GM12865 (cell line): ENCODE data around the gene CBLN3.
"Not testable (repeated sequence)": the region's sequence is repeated elsewhere in the genome, so short reads cannot be mapped to it uniquely, and the experiment has no call there.

Experiments
- DNase-seq: peaks from one replicate; pipeline ENCODE4 v3.0.0; 2010; ENCODE audit warnings: low read depth
- H3K4me3 ChIP-seq: 2 replicates; pipeline ENCODE4 v1.5.1; 2011; ENCODE audit warnings: mild to moderate bottlenecking, low read depth, low read length, control low read depth
- TF ChIP-seq, protein P1 (sequence below): IDR thresholded peaks from 2 replicates; pipeline ENCODE4 v1.5.1; 2011; ENCODE audit warnings: low read length, control low read depth, low read depth, inconsistent platforms; ENCODE audit not compliant: insufficient read depth; ENCODE audit errors: missing control alignments

CBLN3 gene

DNA sequence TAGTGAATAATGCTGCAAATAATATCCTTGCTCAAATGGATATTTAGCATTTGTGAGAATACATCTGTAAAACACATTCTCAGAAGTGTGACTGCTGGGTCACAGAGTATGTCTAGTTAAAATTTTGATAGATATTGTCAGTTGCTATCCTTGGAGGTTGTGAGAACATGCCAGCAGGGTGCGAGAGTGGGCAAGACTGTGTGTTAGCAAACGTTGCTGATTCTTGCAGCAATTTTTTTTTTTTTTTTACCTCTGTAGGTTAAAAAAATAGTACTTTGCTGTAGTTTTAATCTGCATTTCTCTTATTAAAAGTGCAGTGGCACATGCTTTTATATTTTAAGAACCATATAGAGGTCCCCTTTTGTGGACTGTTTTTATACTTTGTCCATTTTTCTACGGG lies 35.2 kb downstream of the CBLN3 start:
- DNase-seq: no peak
- no peak overlapping the region for H3K4me3 ChIP-seq

DNA sequence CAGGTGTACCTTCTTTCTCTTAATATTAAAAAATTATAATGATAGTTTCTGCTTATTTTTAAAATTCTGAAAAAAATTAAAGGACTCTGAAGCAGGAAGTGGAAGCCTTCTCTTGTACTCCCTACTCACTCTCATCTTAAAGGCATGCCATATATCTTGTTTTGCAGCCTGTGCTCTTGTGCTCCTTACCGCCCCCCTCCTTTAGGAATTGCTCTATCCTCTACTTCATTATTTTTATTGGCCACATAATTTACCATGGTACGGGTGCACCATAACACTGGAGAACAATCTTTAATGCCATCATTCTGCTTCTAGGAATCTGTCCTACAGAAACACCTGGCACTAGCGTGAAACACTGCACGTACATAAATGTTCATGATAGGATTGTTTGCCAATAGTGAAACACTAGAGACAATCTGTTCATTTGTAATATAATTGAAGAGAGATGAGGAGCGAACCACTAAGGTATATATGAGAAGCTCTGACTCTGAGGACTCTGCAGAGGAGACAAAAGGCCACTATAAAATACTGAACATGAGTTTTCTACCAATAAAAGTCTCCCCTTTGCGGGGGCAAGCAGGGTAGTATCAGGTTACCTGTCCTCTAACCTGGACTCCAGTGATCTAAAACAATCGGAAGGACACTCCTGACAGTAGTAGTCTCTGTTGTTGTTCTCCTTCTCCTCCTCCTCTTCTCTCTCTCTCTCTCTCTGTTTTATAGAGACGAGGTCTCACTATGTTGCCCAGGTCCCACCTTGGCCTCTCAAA lies 37.0 kb downstream of the CBLN3 start:
- no peak overlapping the region for H3K4me3 ChIP-seq
- TF ChIP-seq, protein P1, sequence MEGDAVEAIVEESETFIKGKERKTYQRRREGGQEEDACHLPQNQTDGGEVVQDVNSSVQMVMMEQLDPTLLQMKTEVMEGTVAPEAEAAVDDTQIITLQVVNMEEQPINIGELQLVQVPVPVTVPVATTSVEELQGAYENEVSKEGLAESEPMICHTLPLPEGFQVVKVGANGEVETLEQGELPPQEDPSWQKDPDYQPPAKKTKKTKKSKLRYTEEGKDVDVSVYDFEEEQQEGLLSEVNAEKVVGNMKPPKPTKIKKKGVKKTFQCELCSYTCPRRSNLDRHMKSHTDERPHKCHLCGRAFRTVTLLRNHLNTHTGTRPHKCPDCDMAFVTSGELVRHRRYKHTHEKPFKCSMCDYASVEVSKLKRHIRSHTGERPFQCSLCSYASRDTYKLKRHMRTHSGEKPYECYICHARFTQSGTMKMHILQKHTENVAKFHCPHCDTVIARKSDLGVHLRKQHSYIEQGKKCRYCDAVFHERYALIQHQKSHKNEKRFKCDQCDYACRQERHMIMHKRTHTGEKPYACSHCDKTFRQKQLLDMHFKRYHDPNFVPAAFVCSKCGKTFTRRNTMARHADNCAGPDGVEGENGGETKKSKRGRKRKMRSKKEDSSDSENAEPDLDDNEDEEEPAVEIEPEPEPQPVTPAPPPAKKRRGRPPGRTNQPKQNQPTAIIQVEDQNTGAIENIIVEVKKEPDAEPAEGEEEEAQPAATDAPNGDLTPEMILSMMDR: no peak
- DNase-seq: no peak

More for the DNA sequence above, 35.2 kb downstream of the CBLN3 start:
- TF ChIP-seq, protein P1: no peak

DNA sequence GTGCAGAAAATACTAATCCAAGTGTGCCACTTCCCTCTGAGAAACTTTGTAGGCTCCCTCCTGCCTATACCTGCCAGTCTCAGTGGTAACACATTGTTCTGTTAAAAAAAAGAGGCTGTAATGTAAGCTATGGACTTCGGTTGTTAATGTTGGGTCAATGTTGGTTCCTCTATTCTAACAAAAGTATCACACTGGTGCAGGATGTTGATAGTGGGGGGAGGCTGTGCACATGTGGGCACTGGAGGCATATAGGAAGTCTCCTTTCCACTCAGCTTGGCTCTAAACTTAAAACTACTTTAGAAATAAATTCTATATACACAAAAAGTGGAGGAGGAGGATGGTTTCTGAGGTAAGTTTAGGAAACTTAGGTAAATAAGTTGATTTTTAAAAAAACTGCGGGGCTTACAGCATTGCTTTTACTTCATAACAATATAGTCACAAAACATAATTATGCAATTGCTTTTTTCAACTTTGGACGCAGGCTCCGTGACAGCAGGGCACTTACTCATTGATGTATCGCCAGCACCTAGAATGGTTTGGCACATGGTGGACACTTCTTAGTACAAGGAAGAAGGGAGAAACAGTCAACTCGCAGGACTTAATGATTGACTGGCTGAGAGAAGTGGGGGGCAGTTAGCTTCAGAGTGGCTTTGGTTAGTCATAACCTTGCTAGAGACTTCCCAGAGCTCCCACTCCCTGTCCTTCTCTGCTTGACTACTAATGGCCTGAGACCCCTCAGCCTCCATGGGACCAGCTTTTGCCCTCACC lies 38.6 kb downstream of the CBLN3 start:
- no peak overlapping the region for H3K4me3 ChIP-seq
- TF ChIP-seq, protein P1: no peak
- no peak for DNase-seq

DNA sequence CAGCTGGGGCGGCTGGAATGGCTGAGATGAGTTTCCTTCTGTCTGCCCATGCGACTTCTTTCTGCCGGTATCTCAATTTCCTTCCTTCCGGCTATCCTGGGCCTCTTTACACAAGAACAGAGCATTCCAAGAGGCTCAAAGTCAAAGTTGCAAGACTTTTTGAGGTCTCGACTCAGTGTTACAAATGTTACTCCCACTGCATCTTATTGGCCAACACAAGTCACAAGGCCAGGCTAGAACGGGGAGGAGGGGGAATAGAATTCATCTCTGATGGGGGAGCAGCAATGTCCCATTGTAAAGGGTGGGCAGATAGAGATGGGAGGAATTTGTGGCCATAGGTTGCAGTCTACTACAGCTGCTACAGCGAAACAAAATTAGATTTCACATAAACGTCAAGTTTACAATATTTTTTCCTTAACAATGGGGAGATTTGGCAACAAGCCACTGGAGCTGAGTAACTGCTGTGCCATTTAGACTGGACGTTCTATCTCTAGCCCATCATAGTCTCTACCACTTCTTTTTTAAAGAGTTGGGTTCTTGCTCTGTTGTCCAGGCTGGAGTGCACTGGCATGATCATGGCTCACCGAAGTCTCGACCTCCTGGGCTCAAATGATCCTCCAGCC lies 40.1 kb downstream of the CBLN3 start:
- no peak for DNase-seq
- H3K4me3 ChIP-seq: no peak overlapping the region
- TF ChIP-seq, protein P1: no peak

DNA sequence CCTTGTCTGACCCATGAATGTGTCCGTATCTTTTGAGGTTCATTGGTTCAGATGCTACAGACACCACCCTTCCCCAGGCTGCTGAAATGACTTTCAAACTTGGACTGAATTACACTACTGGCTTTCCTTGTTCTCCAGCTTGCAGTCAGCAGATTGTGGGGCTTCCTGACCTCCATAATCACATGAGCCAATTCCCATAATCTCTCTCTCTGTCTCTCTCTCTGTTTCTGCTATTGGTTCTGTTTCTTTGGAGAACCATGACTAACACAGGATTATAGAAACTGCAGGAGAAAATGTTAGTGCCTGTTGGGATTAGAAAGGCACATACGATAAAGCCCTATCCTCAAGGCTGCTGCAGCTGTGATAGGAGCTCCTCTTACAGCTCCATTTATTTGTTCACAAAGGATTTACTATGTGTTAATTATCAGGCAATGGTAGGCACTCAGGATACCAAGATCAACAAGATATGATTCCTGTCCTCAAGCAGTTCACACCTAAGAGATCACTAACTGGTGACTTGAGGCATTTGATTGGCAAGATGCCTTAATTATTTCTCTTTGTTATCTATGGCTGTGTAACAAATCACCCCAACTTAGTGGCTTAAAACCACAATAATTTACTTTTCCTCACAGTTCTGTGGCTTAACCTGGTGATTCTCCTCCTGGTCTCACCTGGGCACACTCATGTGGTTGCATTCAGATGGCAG lies 40.8 kb downstream of the CBLN3 start:
- TF ChIP-seq, protein P1: no peak
- H3K4me3 ChIP-seq: no peak overlapping the region
- DNase-seq: no peak

DNA sequence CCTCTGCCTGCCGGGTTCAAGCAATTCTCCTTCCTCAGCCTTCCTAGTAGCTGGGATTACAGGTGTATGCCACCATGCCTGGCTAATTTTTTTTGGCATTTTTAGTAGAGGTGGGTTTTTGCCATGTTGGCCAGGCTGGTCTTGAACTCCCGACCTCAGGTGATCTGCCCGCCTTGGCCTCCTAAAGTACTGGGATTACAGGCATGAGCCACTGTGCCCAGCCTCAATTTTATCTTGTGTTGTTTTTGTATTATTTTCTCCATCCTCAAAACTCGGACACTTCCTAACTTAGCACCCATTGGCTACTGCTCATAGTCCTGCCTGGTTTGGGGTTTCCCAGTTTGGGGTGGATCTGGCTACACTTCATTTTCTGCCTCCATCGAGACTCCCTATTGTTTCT lies 41.9 kb downstream of the CBLN3 start:
- not testable (repeated sequence) for DNase-seq, H3K4me3 ChIP-seq

DNA sequence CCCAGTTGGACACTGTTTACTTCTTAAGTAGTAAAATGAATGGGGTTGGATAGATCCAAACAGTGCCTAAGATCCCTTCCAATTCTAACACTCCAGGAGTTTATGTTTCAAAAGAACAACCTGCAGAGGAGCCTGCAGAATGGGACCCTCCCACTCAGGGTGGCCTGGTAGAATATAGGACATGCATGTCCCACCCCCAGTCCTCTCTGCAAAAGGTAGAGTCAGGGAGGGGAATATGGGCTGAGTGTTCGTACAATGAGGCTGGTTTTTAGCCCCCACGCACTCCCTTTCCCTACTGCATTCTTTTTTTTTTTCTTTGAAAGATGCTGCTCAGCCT lies 42.5 kb downstream of the CBLN3 start:
- TF ChIP-seq, protein P1: no peak

More for the DNA sequence above, 42.5 kb downstream of the CBLN3 start:
- no peak for DNase-seq
- H3K4me3 ChIP-seq: no peak overlapping the region
